GM19043 (cell line): ENCODE measurements around the gene JAZF1.

Source experiments
- ATAC-seq: cut with Tn5 transposase; IDR thresholded peaks from one replicate; pipeline ENCODE4 v1.9.1; 2021; ENCODE audit warnings: low read depth; ENCODE audit not compliant: unreplicated experiment

Gene JAZF1

GRCh38 chr7:28112012-28112411, 68.6 kb downstream of the JAZF1 start:
- no peak for ATAC-seq

- ATAC-seq = no peak
Observed at GRCh38 chr7:28110427-28111012, 70.1 kb downstream of the JAZF1 start.

- no peak for ATAC-seq
Observed at GRCh38 chr7:28108747-28109146, 71.8 kb downstream of the JAZF1 start.

- ATAC-seq = no peak
Observed at GRCh38 chr7:28107960-28108359, 72.6 kb downstream of the JAZF1 start.

- ATAC-seq = no peak
Observed at GRCh38 chr7:28106321-28106829, 74.2 kb downstream of the JAZF1 start.

GRCh38 chr7:28105234-28105633, 75.4 kb downstream of the JAZF1 start:
- no peak for ATAC-seq

GRCh38 chr7:28104811-28105210, 75.8 kb downstream of the JAZF1 start:
- ATAC-seq = no peak

GRCh38 chr7:28104041-28104541, 76.5 kb downstream of the JAZF1 start:
- no peak for ATAC-seq

GRCh38 chr7:28102797-28103196, 77.8 kb downstream of the JAZF1 start:
- no peak for ATAC-seq

GRCh38 chr7:28096713-28097112, 83.9 kb downstream of the JAZF1 start:
- no peak for ATAC-seq

GRCh38 chr7:28095231-28095630, 85.4 kb downstream of the JAZF1 start:
- ATAC-seq = no peak

GRCh38 chr7:28093623-28094232, 86.9 kb downstream of the JAZF1 start:
- no peak for ATAC-seq

- no peak for ATAC-seq
Observed at GRCh38 chr7:28091190-28091589, 89.4 kb downstream of the JAZF1 start.

- ATAC-seq = no peak
Observed at GRCh38 chr7:28088901-28089714, 91.5 kb downstream of the JAZF1 start.

GRCh38 chr7:28088032-28088431, 92.6 kb downstream of the JAZF1 start:
- no peak for ATAC-seq

GRCh38 chr7:28086198-28086597, 94.4 kb downstream of the JAZF1 start:
- ATAC-seq = no peak

- ATAC-seq = no peak
Observed at GRCh38 chr7:28083998-28084985, 96.3 kb downstream of the JAZF1 start.

- ATAC-seq = no peak
Observed at GRCh38 chr7:28083164-28083997, 97.2 kb downstream of the JAZF1 start.

GRCh38 chr7:28082071-28082470, 98.5 kb downstream of the JAZF1 start:
- ATAC-seq = no peak
